NCI-H187 (cell line): Measurements from ENCODE around the gene AEN.

Source experiments
- DNase-seq, 2 experiments: peaks; one replicate each; lab custom pipeline; 2025; lab: John Stamatoyannopoulos, UW

Gene AEN

DNA sequence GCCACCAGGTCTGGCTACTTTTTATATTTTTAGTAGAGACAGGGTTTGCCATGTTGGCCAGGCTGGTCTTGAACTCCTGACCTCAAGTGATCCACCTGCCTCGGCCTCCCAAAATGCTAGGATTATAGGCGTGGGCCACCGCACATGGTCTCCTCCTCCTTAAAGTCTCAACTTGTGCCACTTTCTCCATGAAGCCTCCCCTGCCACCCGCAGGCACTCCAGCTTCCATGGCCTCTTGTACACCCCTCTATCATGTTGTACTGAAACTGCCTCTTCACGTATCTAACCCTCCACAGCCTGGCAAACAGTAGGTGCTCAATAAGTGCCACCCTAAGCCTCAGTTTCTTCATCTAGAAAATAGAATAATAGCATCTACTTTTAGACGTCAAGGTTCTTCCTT, 57.6 kb downstream of the AEN start:
- DNase-seq = no peak

DNA sequence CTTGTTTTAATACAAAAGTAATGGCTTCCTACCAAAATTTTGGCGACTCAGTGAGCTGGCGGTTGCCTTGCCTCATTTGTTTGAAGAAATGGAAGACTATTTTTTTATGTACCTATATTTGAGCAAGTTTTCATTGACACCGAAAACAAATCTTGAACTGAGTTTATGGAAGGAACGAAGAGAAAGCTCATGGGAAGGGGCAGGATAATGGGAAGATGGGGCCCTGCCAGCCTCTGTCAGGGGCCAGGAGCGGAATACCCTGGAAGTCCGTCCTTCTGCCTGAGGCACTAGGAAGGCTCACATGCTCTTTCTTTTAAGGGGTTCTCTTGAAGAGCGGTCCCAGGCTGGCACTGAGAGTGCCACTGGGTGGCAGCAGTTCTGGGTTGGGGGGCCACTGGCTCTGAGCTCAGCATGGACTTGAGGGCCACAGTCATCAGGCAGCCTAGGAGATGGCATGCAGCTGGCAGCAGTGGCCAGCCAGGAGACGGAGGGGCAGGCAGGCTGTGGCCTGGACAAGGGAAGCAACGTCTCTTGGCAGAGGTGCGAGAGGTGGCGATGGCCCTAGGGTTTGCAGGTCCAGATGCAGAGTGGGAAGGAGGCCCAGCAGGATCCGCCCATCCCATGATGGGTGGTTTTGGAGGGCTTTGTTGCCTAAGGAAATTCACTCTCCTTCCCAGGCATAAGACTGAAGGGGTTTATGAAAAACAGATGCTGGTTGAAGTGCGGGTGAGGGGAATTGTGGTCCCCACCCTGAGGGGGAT, 59.3 kb downstream of the AEN start:
- DNase-seq = no peak

DNA sequence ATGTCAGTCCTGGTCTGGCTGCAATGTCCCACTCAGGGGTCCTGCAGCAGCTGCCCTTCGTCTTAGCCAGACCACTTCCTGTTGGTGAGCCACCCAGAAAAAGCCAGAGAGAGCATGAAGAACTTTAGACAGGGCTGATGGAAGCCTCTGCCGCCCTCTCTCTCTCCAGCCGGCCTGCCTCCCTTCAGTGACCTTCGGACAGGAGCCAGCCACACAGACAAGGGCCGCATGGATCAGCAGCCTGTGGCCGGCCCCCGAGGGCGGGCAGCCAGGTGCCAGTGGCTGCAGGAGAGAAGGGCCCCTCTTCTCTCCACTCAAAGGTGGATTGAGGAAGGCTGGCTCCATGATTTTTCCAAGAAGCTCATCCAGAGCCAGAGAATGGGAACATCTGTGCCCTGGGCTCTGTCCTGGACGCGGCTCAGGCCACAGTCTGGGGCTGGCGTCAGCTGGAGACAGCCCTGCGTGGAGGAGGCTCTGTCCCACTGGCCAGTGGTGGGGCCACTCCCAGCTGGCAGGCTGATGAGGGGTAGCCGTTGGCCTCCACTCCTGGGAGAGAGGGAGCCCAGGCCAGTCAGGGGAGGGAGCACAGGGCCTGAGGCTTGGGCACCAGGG, 60.6 kb downstream of the AEN start:
- no peak for DNase-seq
